GM06990 (cell line): ENCODE measurements around the gene EZR.

ENCODE experiments used
- DNase-seq: peaks from one replicate; pipeline ENCODE4 v3.0.0-alpha.2; 2011; ENCODE audit not compliant: insufficient read length; ENCODE audit errors: extremely low read depth
- H3K27me3 ChIP-seq: replicated peaks from 2 replicates; pipeline ENCODE4 v1.6.0; 2011; ENCODE audit warnings: low read length; ENCODE audit not compliant: control insufficient read depth, insufficient read depth
- H3K36me3 ChIP-seq: 2 replicates; pipeline ENCODE4 v1.5.1; 2011; ENCODE audit warnings: low read length; ENCODE audit not compliant: control insufficient read depth, insufficient read depth
- H3K4me3 ChIP-seq: replicated peaks from 2 replicates; pipeline ENCODE4 v1.5.1; 2011; ENCODE audit warnings: low read depth, mild to moderate bottlenecking, control low read depth, low read length
- CTCF ChIP-seq: IDR thresholded peaks from 2 replicates; pipeline ENCODE4 v1.5.1; 2011; ENCODE audit warnings: low read length, control low read depth, mild to moderate bottlenecking, inconsistent platforms; ENCODE audit not compliant: insufficient read depth, poor library complexity, severe bottlenecking

EZR gene

GRCh38 chr6:158769234-158769770 is 49.9 kb downstream of the EZR start:
- TF ChIP-seq CTCF, result no peak
- no peaks in the 10 kb centered on the region for H3K27me3 ChIP-seq
- peaks cover 75% of the 10 kb centered on the region for H3K36me3 ChIP-seq
- no peak for DNase-seq
- H3K4me3 ChIP-seq, result no peak overlapping the region

GRCh38 chr6:158768436-158768835 is 50.7 kb downstream of the EZR start:
- TF ChIP-seq CTCF, result no peak
- DNase-seq, result no peak
- peaks cover 68% of the 10 kb centered on the region for H3K36me3 ChIP-seq
- no peak overlapping the region for H3K4me3 ChIP-seq
- no peaks in the 10 kb centered on the region for H3K27me3 ChIP-seq

- H3K36me3 ChIP-seq, result peaks cover 68% of the 10 kb centered on the region
These were observed 51.5 kb downstream of the EZR start for GRCh38 chr6:158767709-158768108.

GRCh38 chr6:158766621-158767455 is 52.3 kb downstream of the EZR start:
- H3K27me3 ChIP-seq, result no peaks in the 10 kb centered on the region
- H3K36me3 ChIP-seq, result peaks cover 60% of the 10 kb centered on the region
- H3K4me3 ChIP-seq, result no peak overlapping the region
- DNase-seq, result no peak
- TF ChIP-seq CTCF, result no peak

More at GRCh38 chr6:158767709-158768108, 51.5 kb downstream of the EZR start:
- DNase-seq, result no peak
- no peaks in the 10 kb centered on the region for H3K27me3 ChIP-seq
- H3K4me3 ChIP-seq, result no peak overlapping the region
- TF ChIP-seq CTCF, result no peak

DNA sequence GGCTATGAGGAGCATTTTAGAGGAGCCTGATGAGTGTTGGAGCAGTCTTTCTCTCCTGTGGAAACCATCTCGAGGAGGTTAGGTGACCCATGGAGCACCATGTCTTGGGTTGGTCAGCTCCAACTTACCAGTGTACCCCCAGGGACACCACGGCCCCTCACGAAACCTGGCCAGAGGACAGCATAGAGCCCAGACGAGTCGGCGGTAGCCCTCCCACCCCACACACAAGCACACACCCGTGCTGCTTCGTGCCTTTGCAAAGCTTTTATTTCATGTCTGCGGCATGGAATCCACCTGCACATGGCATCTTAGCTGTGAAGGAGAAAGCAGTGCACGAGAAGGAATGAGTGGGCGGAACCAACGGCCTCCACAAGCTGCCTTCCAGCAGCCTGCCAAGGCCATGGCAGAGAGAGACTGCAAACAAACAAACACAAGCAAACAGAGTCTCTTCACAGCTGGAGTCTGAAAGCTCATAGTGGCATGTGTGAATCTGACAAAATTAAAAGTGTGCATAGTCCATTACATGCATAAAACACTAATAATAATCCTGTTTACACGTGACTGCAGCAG is 53.6 kb downstream of the EZR start:
- H3K36me3 ChIP-seq, result peaks cover 47% of the 10 kb centered on the region
- no peak for TF ChIP-seq CTCF
- no peaks in the 10 kb centered on the region for H3K27me3 ChIP-seq
- no peak for DNase-seq
- no peak overlapping the region for H3K4me3 ChIP-seq
